ENCODE measurements around the gene ZCCHC3.
A peak's percentile ranks its signal among the peaks of the same experiment; 100 is the strongest.

ZCCHC3 gene

GRCh38 chr20:286508-286907 lies 10.9 kb upstream of the ZCCHC3 start:
- DNase-seq, result no peak

GRCh38 chr20:288956-289692 lies 8.2 kb upstream of the ZCCHC3 start:
- no peak for DNase-seq

- DNase-seq, result no peak
Measured at GRCh38 chr20:289693-290083, 7.7 kb upstream of the ZCCHC3 start.

- DNase-seq, result peak; percentile 82
Measured at GRCh38 chr20:290084-290831, 7.1 kb upstream of the ZCCHC3 start, which contains the start of gene C20orf96. TSS of gene C20orf96 (minus strand) at chr20:290750. CDS start at chr20:290610, 140 bp downstream.

GRCh38 chr20:294602-295001 lies 2.8 kb upstream of the ZCCHC3 start:
- DNase-seq, result no peak

GRCh38 chr20:295804-296203 lies 1.6 kb upstream of the ZCCHC3 start:
- no peak for DNase-seq

GRCh38 chr20:297925-298775 lies 780 bp downstream of the ZCCHC3 start:
- peak; percentile 32 for DNase-seq

- no peak for DNase-seq
Measured at GRCh38 chr20:298776-299391, 1.5 kb downstream of the ZCCHC3 start.

GRCh38 chr20:300345-300990 lies 3.1 kb downstream of the ZCCHC3 start:
- no peak for DNase-seq

GRCh38 chr20:301886-302848 lies 4.8 kb downstream of the ZCCHC3 start:
- DNase-seq, result no peak

GRCh38 chr20:305745-306144 lies 8.4 kb downstream of the ZCCHC3 start:
- no peak for DNase-seq

- no peak for DNase-seq
Measured at GRCh38 chr20:308427-309038, 11.2 kb downstream of the ZCCHC3 start.

- no peak for DNase-seq
Measured at GRCh38 chr20:309306-309840, 12.0 kb downstream of the ZCCHC3 start.

- DNase-seq, result peak; percentile 80
Measured at GRCh38 chr20:309841-310644, 12.7 kb downstream of the ZCCHC3 start.

GRCh38 chr20:310645-311044 lies 13.3 kb downstream of the ZCCHC3 start:
- no peak for DNase-seq

- no peak for DNase-seq
Measured at GRCh38 chr20:311609-312008, 14.2 kb downstream of the ZCCHC3 start.

- no peak for DNase-seq
Measured at GRCh38 chr20:312067-312466, 14.7 kb downstream of the ZCCHC3 start.

- DNase-seq, result no peak
Measured at GRCh38 chr20:312866-313265, 15.5 kb downstream of the ZCCHC3 start.

- no peak for DNase-seq
Measured at GRCh38 chr20:313402-313801, 16.0 kb downstream of the ZCCHC3 start.

GRCh38 chr20:313948-314347 lies 16.6 kb downstream of the ZCCHC3 start:
- DNase-seq, result no peak
